Activated B cell treated with CpG ODN at 0.5 μM for 24 hours (primary cell): Measurements from ENCODE around the gene SELPLG. TPM values are rescaled to one million over a fixed set of nuclear protein-coding genes. Genes with fewer than 3 reads are reported as not detected.
A peak's percentile ranks its signal among the peaks of the same experiment; 100 is the strongest.

Experiments
- ATAC-seq: fragments of 200-7000 bp; cut with Tn5 transposase; one replicate; pipeline ENCODE4 v1.10.0; 2021; ENCODE audit warnings: low read depth, mild to moderate bottlenecking, moderate library complexity
- CTCF ChIA-PET: fragments of 350-600 bp; sonication (Branson Sonifier 250); formaldehyde crosslinking; loops from one replicate; lab custom pipeline; 2021; ENCODE audit warnings: antibody characterized with exemption; lab: Charles Lee
- POLR2A ChIA-PET: fragments of 350-600 bp; sonication (Branson Sonifier 250); formaldehyde crosslinking; loops from one replicate; lab custom pipeline; 2021; ENCODE audit warnings: antibody characterized with exemption; lab: Charles Lee
- DNase-seq: peaks from one replicate; pipeline ENCODE4 v3.0.0; 2022
- H3K27ac Mint-ChIP-seq: one replicate; pipeline ENCODE4 v1.8.0; 2020; ENCODE audit warnings: mixed read lengths
- H3K27me3 Mint-ChIP-seq: one replicate; pipeline ENCODE4 v1.8.0; 2021; ENCODE audit warnings: mixed read lengths
- H3K36me3 Mint-ChIP-seq: one replicate; pipeline ENCODE4 v1.8.0; 2021; ENCODE audit warnings: low read depth, mixed read lengths
- H3K4me1 Mint-ChIP-seq: one replicate; pipeline ENCODE4 v1.8.0; 2021; ENCODE audit warnings: mixed read lengths
- H3K4me3 Mint-ChIP-seq: one replicate; pipeline ENCODE4 v1.8.0; 2020; ENCODE audit warnings: mild to moderate bottlenecking, mixed read lengths
- H3K9me3 Mint-ChIP-seq: one replicate; pipeline ENCODE4 v1.8.0; 2020; ENCODE audit warnings: mixed read lengths
- intact Hi-C: fragments of 100-400 bp; cut with micrococcal nuclease; formaldehyde crosslinking; loops from one replicate; pipeline ENCODE4 v1.15.1; 2024
- total RNA-seq: library from RNA; stranded (reverse); gene quantifications from 2 replicates; pipeline ENCODE4 v1.2.3, GENCODE V29; 2022
- TF ChIP-seq, protein P1 (sequence below): fragments of 200-600 bp; IDR thresholded peaks from one replicate; pipeline ENCODE4 v1.8.0; 2022; ENCODE audit warnings: antibody characterized with exemption, mild to moderate bottlenecking

The SELPLG gene
- total RNA-seq, 1 donor from 2014 or later = 1.8 TPM

DNA sequence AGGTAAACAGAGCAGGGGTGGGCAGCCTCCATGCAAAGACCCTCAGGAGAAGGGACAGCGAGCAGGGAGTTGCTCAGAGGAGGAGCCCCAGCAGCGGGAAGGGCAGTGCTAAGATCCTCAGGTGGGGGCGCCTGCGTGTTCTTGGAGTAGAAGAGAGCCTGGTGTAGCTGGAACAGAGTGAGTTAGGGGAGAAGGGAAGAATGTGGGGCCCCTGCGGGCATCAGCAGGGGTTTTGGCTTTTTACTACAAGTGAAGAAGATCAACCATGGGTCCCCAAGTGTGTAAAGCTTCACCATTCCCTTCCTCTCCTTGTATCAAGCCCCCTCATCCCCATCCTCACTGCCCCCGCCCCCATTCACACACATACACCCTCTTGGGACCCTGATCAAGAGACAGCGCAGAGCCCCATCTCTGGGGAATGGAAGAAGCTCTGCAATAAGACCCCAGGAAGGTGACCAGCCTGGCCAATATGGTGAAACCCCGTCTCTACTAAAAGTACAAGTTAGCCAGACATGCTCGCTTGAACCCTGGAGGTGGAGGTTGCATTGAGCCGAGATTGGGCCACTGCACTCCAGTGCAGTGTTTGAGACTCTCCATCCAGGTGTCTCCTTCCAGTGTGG, 25.6 kb downstream of the SELPLG start:
- H3K36me3 Mint-ChIP-seq = no peaks in the 10 kb centered on the region
- no peak for DNase-seq
- ChIA-PET POLR2A (interaction anchor here (0.7 kb wide), 2 partner anchors 47 to 73 kb away, joined by 5 to 6 read pairs; partner anchors contain the start of gene SART3), CTCF (interaction anchor here (2.7 kb wide), 1 partner anchor 10 kb away, joined by 11 read pairs; no protein-coding TSS in a partner anchor)
- no peak overlapping the region for H3K27ac Mint-ChIP-seq
- no peak for ATAC-seq
- TF ChIP-seq, protein P1, sequence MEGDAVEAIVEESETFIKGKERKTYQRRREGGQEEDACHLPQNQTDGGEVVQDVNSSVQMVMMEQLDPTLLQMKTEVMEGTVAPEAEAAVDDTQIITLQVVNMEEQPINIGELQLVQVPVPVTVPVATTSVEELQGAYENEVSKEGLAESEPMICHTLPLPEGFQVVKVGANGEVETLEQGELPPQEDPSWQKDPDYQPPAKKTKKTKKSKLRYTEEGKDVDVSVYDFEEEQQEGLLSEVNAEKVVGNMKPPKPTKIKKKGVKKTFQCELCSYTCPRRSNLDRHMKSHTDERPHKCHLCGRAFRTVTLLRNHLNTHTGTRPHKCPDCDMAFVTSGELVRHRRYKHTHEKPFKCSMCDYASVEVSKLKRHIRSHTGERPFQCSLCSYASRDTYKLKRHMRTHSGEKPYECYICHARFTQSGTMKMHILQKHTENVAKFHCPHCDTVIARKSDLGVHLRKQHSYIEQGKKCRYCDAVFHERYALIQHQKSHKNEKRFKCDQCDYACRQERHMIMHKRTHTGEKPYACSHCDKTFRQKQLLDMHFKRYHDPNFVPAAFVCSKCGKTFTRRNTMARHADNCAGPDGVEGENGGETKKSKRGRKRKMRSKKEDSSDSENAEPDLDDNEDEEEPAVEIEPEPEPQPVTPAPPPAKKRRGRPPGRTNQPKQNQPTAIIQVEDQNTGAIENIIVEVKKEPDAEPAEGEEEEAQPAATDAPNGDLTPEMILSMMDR = no peak
- peaks cover 8% of the 10 kb centered on the region for H3K27me3 Mint-ChIP-seq
- H3K4me3 Mint-ChIP-seq = no peak overlapping the region
- H3K4me1 Mint-ChIP-seq = peaks cover 16% of the 10 kb centered on the region
- H3K9me3 Mint-ChIP-seq = no peaks in the 10 kb centered on the region
- intact Hi-C loops = no loop called here

DNA sequence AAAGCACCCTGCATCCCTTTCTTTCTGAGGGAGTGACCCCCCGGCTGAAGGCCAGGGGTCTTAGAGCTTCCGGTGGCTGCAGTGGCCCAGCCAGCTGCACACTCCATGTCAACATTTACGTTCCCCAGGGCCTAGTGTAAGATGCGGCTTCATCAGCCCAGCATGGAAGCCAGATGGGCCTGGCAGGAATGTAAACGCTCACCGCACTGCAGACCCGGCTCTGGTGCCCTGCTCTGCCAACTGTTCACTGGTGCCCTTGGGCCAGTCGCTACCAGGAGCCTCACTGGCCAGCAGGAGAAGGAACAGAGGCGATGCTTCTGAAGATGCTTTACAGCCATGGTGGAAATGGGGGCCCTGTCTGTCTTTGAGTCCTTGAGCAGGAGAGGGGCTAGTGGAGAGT, 27.2 kb downstream of the SELPLG start:
- no peak for ATAC-seq
- Mint-ChIP-seq H3K4me3 (no peak overlapping the region), H3K9me3 (no peaks in the 10 kb centered on the region), H3K4me1 (peaks cover under 1% of the 10 kb centered on the region), H3K27ac (no peak overlapping the region), H3K27me3 (peaks cover 8% of the 10 kb centered on the region), H3K36me3 (no peaks in the 10 kb centered on the region)
- CTCF ChIA-PET = no interaction called here
- POLR2A ChIA-PET = no interaction called here
- intact Hi-C loops = no loop called here
- TF ChIP-seq, protein P1 = no peak
- no peak for DNase-seq

DNA sequence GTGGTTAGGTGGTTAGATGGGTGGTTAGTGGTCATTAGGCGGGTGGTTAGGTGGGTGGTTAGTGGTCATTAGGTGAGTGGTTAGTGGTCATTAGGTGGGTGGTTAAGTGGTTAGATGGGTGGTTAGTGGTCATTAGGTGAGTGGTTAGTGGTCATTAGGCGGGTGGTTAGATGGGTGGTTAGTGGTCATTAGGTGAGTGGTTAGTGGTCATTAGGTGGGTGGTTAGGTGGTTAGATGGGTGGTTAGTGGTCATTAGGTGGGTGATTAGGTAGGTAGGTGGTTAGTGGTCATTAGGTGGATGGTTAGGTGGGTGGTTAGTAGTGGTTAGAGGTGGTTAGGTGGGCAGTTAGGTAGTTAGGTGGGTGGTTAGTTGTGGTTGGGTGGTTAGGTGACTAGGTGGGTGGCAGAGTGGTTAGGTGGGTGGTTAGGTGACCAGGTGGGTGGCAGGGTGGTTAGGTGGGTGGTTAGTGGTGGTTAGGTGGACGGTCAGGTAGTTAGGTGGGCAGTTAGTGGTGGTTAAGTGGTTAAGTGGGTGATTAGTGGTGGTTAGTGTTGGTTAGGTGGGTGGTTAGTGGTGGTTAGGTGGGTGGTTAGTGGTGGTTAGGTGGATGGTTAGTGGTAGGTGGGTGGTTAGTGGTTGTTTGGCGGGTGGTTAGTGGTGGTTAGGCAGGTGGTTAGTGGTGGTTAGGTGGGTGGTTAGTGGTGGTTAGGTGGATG, 27.8 kb downstream of the SELPLG start:
- no peak overlapping the region for H3K27ac Mint-ChIP-seq
- intact Hi-C loops = no loop called here
- H3K4me3 Mint-ChIP-seq = no peak overlapping the region
- peaks cover 8% of the 10 kb centered on the region for H3K27me3 Mint-ChIP-seq
- no peaks in the 10 kb centered on the region for H3K36me3 Mint-ChIP-seq
- H3K4me1 Mint-ChIP-seq = no peaks in the 10 kb centered on the region
- ChIA-PET CTCF (interaction anchor here (0.5 kb wide), 1 partner anchor 933 kb away, joined by 3 read pairs; no protein-coding TSS in a partner anchor), POLR2A (interaction anchor here (0.6 kb wide), 1 partner anchor 32 kb away, joined by 7 read pairs; no protein-coding TSS in a partner anchor)
- peak; percentile 10 for ATAC-seq
- TF ChIP-seq, protein P1 = no peak
- no peaks in the 10 kb centered on the region for H3K9me3 Mint-ChIP-seq
- DNase-seq = no peak

DNA sequence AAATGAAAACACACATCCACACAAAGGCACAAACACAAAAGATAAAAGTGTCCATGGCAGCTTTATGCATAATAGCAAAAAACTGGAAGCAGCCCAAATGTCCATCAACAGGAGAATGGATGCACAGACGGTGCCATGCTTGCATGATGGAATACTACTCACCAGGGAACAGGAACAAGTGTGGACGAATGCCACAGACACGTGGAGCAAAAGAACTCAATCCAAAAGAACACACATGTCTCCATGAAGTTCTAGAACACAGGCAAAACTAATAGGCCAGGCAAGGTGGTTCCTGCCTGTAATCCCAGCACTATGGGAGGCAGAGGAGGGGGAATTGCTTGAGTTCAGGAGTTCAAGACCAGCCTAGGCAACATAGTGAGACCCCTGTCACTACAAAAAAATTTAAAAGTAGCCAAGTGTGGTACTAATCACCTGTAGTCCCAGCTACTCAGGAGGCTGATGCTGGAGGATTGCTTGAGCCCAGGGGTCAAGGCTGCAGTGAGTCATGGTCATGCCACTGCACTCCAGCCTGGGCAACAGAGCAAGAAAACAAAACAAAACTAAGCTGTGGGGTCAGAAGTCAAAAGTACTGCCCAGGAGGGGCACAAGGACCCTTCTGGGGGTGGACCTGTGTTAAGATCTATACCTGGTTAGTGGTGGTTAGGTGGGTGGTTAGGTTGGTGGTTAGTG, 28.5 kb downstream of the SELPLG start:
- H3K4me1 Mint-ChIP-seq = no peaks in the 10 kb centered on the region
- no peak overlapping the region for H3K27ac Mint-ChIP-seq
- H3K4me3 Mint-ChIP-seq = no peak overlapping the region
- H3K9me3 Mint-ChIP-seq = no peaks in the 10 kb centered on the region
- TF ChIP-seq, protein P1 = no peak
- POLR2A ChIA-PET = interaction anchor here (0.6 kb wide), 1 partner anchor 31 kb away, joined by 7 read pairs; no protein-coding TSS in a partner anchor
- no peaks in the 10 kb centered on the region for H3K36me3 Mint-ChIP-seq
- H3K27me3 Mint-ChIP-seq = peaks cover 8% of the 10 kb centered on the region
- no peak for DNase-seq
- CTCF ChIA-PET = interaction anchor here (0.5 kb wide), 1 partner anchor 933 kb away, joined by 3 read pairs; no protein-coding TSS in a partner anchor
- ATAC-seq = peak; percentile 37
- intact Hi-C loops = no loop called here
